ENCODE measurements around the gene RARB.

The RARB gene

DNA sequence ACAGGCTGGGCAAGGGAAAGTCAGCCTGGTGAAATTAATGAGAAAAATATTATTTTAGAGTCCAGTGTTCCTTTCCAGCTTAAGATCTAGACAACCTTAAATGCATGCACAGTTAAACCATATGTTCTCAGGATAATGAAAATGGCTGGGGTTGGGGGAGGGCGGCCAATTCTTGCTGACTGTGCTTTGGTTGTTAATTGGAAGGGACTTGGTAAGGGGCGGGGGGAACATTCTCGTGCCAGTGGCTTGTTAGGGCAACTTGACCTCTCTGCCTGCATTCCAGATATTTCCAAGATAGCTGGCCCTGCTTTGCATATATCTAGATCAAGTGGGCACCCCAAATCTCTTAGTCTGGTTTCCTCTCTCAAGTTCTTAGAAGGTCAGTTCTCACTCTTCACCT, 124.2 kb downstream of the RARB start:
- DNase-seq (ENCODE audit: low read depth in 2 of 2) = no peak

DNA sequence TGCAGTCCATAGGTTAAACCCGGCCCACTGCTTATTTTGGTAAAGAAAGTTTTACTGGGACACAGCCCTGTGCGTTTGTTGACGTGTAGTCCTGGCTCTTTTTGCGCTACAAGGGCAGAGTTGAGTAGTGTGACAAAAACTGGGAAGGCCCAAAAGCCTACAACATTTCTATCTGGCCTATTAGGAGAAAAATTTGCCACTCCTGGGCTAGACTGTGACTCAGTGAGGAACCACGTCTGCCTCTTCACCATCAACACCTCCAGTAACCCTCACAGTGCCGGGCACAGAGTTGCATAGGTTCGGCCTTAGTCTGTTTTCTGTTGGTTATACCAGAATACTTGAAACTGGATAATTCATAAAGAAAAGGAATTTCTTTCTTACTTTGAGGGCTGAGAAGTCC, 126.3 kb downstream of the RARB start:
- no peak for DNase-seq (ENCODE audit: low read depth in 2 of 2)

DNA sequence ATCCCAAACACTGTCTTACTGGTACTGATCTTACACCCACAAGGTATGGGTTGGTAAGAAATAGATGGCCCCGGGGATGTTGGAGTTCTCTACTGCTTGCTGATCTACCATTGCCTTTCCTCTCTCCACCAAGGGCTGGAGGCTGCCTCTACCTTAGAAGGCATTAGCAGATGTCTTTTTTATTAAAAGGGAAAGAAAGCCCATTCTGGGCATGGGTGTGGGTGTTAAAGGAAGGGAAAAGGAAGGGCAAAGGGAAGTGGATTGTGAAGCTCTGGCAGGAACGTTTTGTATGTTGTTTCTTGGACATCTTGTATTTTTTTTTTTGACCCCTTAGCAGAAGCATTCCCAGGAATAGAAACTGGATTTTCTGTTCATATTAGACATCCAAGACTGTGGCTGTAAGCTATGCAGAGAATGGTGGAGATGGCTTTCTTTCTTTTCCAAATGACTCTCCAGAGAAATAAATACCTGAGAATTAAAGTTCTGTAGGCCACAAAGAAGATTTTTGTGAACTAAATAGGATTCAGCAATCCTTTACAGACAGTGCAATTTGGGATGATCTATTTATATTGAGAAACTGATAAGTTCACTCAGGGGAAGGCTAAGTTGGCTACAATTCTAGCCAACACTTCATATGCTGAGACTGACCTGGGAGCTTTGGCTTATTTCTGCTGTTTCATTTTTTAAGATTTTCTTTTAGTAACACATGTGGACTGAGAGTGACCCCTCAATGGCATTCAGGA, 127.8 kb downstream of the RARB start:
- DNase-seq (ENCODE audit: low read depth in 2 of 2) = no peak

DNA sequence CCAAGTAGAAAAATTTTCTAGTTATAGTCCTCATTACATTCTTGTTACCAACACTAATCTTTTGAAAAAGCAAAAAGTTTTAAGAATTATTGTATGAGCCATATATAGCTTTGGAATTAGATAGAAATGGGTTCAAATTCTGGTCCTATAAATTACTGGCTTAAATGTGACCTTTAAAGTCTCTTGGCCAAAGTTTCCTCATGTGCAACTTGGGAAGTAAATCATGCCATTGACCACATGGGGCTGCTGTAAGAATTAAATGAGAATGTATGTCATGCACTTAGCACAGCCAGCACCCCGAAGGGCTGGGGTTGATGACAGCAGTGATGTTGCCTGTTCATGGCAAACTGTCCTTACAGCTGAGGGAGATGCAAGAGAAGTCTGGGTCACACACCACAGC, 128.4 kb downstream of the RARB start:
- DNase-seq (ENCODE audit: low read depth in 2 of 2) = no peak

DNA sequence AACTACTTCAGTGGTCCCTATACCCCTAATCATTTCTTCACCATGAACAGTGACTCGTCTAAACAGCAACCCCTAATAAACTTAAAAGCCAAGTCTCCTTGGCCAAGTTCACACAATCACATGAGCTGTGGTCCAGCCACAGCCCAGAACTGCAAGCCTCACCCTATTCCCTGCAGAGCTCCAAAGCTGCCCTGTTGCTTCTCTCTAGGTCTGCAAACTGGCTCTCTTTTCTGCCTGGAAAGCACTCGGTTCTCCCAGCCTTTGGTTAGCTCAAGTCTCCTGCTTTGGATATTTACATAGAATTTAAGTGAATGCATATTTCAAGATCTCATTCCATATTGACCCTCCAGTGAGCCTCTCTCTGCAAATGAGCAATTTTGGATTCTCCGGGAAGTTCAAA, 129.6 kb downstream of the RARB start:
- no peak for DNase-seq (ENCODE audit: low read depth in 2 of 2)

DNA sequence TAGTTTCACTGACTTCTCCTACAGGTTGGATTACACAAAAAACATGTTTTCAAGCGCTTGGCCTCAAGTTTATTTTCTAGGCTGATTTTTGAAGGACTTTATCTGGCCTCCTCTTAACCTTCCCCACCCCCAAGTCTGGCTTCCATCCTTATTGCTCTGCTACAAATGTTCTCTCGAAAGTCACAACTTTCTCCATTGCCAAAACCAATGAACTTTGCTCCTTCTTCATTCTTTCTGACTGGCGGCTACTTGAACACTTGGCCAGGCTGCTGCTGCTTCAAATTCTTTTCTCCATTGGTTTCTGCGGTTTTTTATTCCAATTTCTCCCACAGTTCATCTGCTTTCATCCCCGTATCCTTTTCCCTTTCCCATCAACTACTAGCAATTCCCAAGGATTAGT, 130.1 kb downstream of the RARB start:
- no peak for DNase-seq (ENCODE audit: low read depth in 2 of 2)

DNA sequence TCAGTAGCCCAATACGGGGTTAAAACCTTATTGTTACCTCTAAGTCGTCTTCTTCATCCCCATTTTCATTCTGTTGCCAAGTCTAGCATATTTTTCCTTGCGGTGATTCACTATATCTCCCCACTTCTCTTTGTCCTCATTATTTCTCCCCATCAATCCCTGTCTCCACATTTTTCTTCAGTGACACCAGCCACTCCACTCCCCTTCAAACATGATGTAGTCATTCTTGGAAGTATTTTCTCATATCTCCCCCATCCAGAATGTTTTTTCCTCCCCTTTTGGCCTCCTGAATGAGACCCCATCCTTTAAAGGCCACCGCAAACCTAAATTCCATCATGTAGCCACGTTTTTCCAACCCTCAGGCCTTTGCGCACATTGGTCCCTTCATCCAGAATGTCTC, 130.7 kb downstream of the RARB start:
- no peak for DNase-seq (ENCODE audit: low read depth in 2 of 2)

DNA sequence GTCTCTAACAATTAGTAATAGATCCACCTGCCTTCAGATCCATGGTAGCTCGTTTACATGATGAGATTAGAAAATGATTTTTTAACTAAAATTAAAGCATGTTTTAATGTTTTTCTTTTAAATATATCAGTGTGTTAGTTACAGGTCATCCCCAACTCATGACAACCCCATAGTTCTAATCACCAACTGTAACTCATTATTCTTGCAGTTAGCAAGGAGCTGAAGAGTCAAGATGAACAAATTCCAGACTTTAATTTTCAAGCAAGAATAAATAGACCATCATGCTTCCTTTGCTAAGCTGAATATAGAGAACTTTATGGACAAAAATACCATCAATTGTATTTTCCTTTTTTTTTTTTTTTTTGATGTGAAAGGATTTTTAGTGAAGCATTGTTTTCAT, 135.5 kb downstream of the RARB start:
- no peak for DNase-seq (ENCODE audit: low read depth in 2 of 2)

DNA sequence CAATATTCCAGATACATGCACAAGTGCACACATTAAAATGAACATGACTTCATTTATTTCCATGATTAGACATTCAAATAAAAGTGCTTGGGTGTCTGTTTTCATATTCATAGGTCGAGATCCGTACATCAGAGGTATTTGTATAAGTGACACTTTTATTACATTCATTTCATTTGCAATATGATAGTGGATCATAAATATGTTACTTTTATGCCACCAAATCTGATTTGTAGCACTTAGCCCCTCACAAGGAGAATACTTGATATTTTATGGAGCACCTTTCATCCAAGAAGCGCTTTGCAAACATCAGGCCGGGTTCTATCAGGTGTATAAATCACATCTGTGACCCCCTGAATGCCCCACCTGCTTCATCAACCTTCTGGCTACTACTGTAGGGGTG, 136.0 kb downstream of the RARB start:
- DNase-seq (ENCODE audit: low read depth in 2 of 2) = no peak

DNA sequence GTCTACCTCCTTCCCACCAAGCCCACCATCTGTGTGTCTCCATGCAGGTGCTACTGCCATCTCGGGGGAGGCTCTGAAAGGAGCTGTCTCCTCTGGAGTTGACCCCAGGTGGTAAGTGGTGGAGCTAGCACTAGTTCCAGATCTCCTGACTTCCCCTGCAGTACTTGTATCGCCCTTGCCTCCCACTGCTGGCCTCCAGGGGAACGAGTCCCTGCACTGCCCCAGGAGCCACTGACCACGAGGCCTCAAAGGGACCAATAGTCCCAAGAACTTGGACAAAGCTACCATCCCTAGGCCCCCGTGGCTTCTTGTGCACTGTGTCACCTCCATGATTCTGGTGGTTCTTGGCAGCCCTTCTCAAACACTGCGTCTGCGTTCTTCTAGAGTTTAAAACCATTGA, 137.7 kb downstream of the RARB start:
- no peak for DNase-seq (ENCODE audit: low read depth in 2 of 2)

DNA sequence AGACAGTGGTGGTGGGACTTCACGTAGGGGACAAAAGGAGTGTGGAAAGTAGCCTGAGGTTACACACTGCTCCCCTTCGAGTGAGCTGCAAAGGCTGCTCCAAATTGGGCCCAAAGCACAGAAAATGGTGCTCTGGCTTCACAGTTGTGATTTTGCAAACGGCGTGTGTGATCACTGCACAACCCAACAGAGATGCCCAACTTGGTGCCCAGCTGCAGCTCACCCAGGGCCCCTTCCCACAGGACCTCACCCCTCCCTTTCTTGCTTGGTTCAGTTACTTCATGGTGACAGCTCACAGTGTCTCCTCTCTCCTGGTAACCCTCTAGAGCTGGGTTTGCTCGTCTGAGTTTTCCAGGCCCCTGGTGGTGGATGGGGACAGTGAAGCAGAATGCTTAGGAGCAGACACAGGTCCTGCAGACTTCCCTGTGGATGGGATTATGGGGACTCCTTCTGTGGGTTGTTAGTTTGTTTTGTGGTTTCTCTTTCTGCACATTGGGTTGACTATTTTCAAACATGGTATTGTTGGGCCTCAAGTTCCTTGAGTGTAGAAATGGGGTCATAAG, 138.4 kb downstream of the RARB start:
- DNase-seq (ENCODE audit: low read depth in 2 of 2) = no peak

DNA sequence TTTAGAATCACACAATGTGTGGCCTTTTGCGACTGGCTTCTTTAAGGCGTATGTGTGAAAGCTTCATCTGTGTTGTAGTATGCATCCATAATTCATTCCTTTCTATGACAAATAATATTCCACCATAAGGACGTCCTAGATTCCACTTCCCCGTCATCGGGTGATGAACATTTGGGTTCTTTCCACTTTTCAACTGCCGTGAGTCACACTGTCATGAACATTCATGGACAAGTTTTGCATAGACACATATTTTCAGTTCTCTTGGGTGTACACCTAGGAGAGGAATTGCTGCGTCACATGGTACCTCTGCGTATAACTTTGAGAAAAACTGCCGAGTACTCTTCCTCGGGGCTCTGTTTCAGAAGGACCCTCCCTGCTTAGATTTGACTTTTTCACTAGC, 139.3 kb downstream of the RARB start:
- no peak for DNase-seq (ENCODE audit: low read depth in 2 of 2)

DNA sequence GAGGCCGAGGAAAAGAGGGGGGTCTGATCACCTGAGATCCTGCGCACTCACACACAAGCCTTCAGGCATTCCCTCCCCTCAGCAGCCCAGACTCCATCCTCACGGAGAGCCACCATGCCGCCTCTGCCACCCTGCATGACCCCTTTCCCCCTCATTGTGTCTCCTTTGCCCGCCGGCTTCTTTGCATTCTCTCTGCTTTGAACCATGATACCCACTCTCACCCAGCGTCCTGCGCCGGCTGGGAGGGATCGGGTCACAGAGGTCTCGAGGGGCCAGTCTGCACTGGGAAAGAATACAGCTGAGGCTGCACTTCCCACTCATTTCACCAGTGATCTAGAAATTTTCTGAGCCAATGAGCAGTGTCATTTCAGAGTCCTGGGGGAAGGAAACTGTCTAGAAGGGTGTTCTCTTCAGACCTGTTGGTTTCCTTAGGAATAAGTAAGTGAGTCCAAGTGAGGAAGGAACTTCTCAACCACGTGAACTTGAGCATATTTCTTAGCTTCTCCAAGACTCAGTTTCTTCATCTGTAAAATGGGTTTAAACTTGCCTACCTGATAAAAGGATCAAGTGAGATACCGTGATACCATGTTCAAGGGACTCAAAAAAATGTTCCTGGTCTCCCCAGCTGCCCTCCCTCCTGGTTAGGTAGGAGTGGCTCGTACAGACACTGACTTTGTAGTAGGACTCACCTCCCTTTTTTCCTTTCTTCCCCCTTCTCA, 139.9 kb downstream of the RARB start:
- DNase-seq (ENCODE audit: low read depth in 2 of 2) = no peak

DNA sequence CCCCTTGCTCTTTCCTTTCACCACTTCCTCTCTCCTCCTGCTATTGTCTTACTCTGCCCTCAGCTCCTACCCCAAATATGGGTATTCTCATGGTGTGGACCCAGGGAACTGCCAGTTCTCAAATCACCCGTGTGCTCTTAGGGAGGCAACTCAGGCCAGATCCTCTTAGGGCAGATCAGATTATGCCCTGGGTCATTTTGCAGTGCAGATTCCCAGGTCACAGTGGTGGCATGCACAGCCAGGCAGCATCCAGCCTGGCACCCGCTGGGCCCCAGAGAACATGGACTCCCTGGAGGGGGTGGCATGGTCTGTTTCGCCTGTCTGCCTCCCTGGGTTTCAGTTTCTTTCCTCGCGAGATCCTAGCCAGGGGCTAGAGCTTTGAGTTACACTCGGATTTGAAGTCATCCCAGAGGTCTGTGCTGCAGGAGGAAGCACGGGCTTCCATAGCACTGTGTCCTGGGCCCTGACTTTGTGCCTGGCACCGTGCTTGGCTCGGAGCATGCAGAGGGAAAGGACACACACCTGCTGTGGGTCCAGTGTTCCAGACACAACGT, 140.5 kb downstream of the RARB start:
- no peak for DNase-seq (ENCODE audit: low read depth in 2 of 2)

DNA sequence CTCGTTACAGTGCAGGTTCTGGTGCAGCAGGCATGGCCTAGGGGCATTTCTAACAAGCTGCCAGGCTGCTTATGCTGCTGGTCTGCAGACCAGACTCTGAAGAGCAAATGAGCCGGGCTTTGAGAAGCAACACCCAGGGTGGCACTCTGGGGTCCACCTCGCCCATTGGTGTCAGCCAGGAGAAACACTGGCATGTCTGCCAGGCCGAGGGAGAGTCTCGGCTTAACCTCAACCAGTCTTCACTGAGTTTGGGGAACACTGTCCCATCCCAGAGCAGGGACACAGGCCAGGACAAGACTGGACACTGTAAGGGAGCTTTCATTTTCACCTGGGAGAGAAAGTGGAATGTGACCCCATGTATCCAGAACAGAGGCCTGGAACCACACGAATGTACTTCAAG, 143.2 kb downstream of the RARB start:
- DNase-seq (ENCODE audit: low read depth in 2 of 2) = no peak

DNA sequence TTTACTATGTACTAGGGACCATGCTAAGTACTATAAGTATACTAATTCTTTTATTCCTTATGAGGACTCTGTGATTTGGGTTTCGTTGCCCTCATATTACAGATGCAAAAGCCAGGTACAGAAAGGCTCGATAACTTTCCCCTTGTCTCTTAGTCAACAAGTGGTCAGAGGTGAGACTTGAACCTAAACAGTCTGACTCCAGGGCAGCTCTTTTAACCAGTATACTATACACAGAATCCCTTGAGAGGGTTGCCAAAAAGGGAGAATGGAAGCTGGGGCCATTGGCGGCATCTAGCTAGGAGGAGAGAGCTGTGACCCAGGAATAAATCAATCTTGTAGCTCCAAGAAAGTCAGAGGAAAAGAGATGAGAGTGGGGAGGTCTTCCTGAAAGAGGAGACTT, 144.3 kb downstream of the RARB start:
- no peak for DNase-seq (ENCODE audit: low read depth in 2 of 2)

DNA sequence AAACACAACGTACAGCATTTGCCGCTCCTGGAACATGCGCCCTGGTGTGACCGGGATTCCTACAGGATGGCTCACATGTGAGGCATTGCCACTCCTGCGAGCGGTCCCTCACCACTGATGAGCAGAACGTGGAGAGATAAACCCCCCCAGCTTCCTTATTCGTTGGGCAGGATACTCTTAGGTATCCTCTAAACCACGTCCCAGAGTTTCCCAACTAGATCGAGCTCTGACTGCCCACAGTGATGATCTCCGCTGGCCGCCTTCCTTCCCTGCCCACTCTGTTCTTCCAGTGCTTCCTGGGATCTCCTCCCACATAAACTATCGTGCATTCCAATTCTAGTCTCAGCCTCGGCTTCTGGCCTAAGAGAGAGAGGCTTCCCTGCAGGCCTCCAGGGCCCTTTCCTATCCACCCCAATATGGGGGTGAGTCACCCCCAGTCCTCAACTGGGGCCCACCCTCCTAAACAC, 144.9 kb downstream of the RARB start:
- no peak for DNase-seq (ENCODE audit: low read depth in 2 of 2)

DNA sequence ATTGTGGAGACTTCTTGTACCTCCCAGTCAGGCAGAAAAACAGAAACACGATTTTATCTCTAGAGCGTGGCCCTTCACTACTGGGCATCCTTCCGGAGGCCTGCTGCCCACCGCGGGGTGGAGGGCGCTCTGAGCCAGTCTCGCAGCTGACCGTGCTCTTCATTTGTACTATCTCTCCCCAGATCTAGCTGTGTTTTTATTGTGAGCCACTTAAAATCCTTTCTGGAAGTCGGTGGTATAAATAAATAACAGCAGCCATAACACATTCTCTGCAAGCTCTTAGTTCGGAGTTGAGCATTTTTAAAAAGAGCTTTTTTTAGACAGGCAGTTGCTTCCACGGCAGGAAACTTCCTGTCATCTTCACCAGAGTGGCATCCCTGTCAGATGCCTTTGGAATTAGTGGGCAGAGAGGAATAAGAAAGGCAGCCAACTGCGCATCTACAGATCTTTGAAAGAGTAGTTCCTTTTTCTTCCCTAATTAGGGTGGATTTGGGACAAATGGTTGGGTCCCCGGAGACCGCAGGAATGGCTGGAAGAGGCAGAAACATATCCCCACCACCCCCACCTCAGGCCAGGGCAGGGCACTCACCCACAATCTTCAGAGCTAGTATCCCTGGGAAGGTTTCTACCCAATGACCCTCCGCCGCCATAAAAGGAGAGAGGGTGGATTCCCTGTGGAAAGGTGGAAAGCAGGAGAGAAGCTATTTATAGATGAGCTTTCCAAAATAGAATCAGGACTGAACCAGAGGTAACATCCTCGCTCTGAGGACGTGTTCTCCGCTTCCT, 145.5 kb downstream of the RARB start:
- DNase-seq (ENCODE audit: low read depth in 2 of 2) = no peak

DNA sequence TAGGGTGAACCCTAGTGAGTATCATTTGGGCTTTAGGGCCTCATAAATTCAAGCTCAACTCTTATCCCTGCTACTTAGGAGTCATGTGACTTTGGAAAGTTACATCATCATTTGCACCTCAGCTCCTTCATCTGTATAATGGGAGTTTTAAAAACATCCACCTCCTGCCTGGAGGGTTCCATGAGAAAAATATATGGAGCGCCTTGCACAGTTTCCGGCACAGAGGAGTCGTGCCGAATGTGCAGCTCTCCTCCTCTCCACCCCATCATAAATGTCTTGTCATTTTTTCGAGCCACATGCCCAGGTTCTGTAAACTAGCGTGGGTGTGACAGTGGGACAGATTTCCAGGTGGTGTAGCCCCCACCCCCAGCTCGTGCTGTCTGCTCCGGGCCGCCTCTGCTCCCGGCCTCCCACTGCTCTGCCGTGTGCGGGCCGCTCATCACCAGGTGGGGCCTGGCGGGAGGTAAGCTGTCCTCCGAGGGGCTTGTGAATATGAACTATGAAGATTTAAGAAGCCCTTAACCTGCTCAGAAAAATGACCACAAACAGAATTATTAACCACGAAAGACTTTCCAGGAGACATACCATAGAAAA, 146.2 kb downstream of the RARB start:
- no peak for DNase-seq (ENCODE audit: low read depth in 2 of 2)

DNA sequence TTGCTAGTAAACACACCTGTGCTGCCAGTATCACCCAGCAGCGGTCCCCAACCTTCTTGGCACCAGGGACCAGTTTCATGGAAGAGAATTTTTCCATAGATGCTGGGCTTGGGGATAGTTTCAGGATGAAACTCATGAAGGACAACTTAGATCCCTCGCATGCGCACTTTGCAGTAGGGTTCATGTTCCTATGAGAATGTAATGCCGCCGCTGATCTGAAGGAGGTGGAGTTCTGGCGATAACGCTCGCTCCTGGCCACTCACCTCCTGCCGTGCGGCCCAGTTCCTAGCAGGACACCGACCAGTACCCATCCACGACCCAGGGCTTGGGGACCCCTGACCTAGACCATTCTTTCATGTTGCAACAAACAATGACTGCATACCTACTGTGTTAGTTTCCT, 146.9 kb downstream of the RARB start:
- DNase-seq (ENCODE audit: low read depth in 2 of 2) = no peak

DNA sequence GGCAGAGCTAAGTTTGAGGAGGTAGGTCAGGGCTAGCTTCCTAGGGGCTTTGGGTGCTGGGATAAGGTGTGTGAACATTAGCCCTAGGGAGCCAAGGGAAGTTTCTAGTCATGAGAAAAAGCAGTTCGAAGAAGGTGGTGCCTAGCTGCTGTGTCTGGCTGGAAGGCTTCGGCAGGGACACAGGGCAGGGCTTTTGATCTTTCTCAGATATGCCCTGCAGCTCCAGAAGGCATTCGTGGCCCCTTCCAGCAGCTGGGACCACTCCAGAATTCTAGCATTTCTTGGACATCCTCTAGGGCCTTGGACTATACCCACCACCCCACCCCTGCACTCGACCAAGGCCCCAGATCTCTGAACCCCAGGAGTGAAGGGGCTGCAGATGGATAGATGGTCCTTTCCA, 148.1 kb downstream of the RARB start:
- no peak for DNase-seq (ENCODE audit: low read depth in 2 of 2)
